Stimulated activated CD8-positive, alpha-beta memory T cell treated with anti-CD3 and anti-CD28 coated beads, Interleukin-15, amount 100 ng/mL, for 1 hour (primary cell): Measurements from ENCODE around the gene ERFL.
"Not testable (repeated sequence)": the region's sequence is repeated elsewhere in the genome, so short reads cannot be mapped to it uniquely, and the experiment has no call there.

Experiments used
- DNase-seq: peaks from one replicate; pipeline ENCODE4 v3.0.0-alpha.2; 2020; ENCODE audit warnings: low read depth

Gene ERFL

GRCh38 chr19:41926763-41927496 is 1.3 kb downstream of the ERFL start:
- DNase-seq: no peak

GRCh38 chr19:41926028-41926762 is 2.1 kb downstream of the ERFL start:
- DNase-seq: no peak

GRCh38 chr19:41925208-41926003 is 2.8 kb downstream of the ERFL start:
- DNase-seq: no peak

- no peak for DNase-seq
These were observed 3.8 kb downstream of the ERFL start for GRCh38 chr19:41924151-41925145.

- DNase-seq: no peak
These were observed 5.0 kb downstream of the ERFL start for GRCh38 chr19:41923045-41923788.

DNA sequence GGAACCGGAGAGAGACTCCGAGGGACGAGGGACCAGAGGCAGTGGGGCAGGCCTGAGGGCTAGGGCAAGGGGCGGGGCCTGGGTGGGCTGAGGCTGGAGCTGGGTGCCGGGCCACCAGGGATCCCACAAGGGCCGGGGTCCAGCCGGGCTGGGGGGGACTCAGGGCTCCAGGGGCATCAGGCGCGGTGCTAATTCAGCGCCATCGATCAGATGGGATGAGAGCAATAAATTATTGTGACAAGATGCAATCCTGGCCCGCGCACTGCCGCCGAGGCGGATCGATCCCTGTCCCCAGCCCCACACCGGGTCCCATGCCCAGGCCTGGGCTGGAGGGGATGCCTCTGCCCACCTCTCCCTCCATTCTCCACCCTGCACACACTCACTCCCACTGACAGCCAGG is 5.7 kb downstream of the ERFL start:
- DNase-seq: no peak

- no peak for DNase-seq
These were observed 6.4 kb downstream of the ERFL start for GRCh38 chr19:41921577-41922576.

GRCh38 chr19:41920882-41921576 is 7.2 kb downstream of the ERFL start:
- no peak for DNase-seq

GRCh38 chr19:41919948-41920712 is 8.1 kb downstream of the ERFL start:
- DNase-seq: no peak

- DNase-seq: no peak
These were observed 9.5 kb downstream of the ERFL start for GRCh38 chr19:41918653-41919244.

DNA sequence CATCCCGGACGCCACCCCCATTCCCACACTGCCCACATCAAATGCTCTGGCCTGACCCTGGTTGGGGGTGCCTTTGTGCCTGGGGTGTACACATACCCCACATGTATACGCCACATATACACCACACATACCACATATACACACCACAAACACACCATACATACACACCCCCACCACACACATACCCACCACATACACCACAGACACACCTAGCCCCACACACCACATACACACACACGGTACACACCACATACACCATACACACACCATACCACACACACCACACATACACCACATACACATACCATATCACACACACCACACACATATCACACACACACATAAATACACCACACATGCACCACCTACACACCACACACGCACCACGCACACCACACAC is 10.2 kb downstream of the ERFL start:
- DNase-seq: no peak

GRCh38 chr19:41917676-41918075 is 10.6 kb downstream of the ERFL start:
- no peak for DNase-seq

- no peak for DNase-seq
These were observed 12.4 kb downstream of the ERFL start for GRCh38 chr19:41915776-41916414.

DNA sequence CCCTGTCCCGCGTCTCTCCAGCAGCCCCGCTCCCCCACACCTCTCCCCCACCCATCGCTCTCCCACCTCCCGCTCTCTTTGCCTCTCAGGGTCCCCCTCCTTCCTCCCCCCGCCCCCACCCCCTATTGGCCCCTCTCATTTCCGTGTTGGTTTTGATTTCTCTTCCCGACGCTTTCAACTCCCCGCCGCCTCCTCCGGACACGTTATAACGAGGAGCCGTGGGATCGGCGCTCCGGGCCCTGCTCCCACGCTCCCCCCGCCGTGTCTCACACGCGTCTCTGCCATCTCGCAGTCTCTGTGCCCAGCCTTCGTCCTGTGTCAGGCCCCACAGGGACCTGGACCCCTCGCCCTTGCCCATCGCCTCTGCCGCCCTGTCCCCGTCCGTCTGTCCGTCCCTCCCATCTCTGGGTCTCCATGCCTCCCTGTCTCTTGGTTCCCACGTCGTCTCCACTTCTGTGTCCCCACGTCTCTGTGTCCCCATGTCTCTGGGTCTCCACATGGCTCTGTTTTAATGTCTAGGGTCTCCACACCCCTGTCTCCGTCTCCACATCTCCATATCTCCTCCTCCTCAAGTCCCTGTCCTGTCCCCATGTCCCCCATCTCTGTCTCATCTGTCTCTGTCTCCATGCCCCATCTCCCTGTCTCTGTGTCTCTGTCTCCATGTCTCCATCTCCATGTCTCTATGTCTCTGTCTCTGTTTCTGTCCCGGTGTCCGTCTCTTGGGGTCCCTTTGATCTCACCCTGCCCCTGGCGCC is 13.1 kb downstream of the ERFL start:
- no peak for DNase-seq

DNA sequence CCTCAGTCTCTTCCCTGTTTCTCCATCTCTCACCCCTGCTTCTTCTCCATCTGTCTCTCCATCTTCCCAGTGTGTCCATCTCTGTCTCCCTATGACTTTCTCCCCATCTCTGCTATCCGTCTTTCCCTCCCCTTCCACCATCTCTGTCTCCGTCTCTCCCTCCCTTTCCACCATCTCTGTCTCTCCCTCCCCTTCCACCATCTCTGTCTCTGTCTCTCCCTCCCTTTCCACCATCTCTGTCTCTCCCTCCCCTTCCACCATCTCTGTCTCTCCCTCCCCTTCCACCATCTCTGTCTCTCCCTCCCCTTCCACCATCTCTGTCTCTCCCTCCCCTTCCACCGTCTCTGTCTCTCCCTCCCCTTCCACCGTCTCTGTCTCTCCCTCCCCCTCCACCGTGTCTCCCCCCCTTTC is 13.8 kb downstream of the ERFL start:
- not testable (repeated sequence) for DNase-seq
